Measurements from ENCODE around the gene GOSR1. TPM values are rescaled to one million over a fixed set of nuclear protein-coding genes. Genes with fewer than 3 reads are reported as not detected.
"Not testable (repeated sequence)": the region's sequence is repeated elsewhere in the genome, so short reads cannot be mapped to it uniquely, and the experiment has no call there.

Gene GOSR1
- 20.9 and 26.0 TPM in 2 replicates for total RNA-seq

- peak; percentile 87 for DNase-seq (ENCODE audit: low read depth, low spot score)
Measured at GRCh38 chr17:30477083-30477773, at the start of gene GOSR1. GOSR1 (plus strand) TSS chr17:30477408; CDS start chr17:30477434, 26 bp downstream.

- no peak for DNase-seq (ENCODE audit: low read depth, low spot score)
Measured at GRCh38 chr17:30427611-30428010, 49.6 kb upstream of the GOSR1 start.

- no peak for DNase-seq (ENCODE audit: low read depth, low spot score)
Measured at GRCh38 chr17:30429155-30429554, 48.1 kb upstream of the GOSR1 start.

GRCh38 chr17:30433514-30433913 lies 43.7 kb upstream of the GOSR1 start:
- peak; percentile 92 for DNase-seq (ENCODE audit: low read depth, low spot score)

GRCh38 chr17:30436729-30437128 lies 40.5 kb upstream of the GOSR1 start:
- DNase-seq (ENCODE audit: low read depth, low spot score), result no peak

GRCh38 chr17:30443721-30444120 lies 33.5 kb upstream of the GOSR1 start:
- DNase-seq (ENCODE audit: low read depth, low spot score), result no peak

- not testable (repeated sequence) for DNase-seq (ENCODE audit: low read depth, low spot score)
Measured at GRCh38 chr17:30446640-30447039, 30.6 kb upstream of the GOSR1 start.

- no peak for DNase-seq (ENCODE audit: low read depth, low spot score)
Measured at GRCh38 chr17:30449480-30449879, 27.7 kb upstream of the GOSR1 start.

GRCh38 chr17:30450125-30451027 lies 26.8 kb upstream of the GOSR1 start:
- DNase-seq (ENCODE audit: low read depth, low spot score), result no peak

GRCh38 chr17:30454635-30455034 lies 22.6 kb upstream of the GOSR1 start:
- no peak for DNase-seq (ENCODE audit: low read depth, low spot score)

GRCh38 chr17:30458371-30458770 lies 18.8 kb upstream of the GOSR1 start:
- no peak for DNase-seq (ENCODE audit: low read depth, low spot score)

GRCh38 chr17:30458797-30459413 lies 18.3 kb upstream of the GOSR1 start:
- not testable (repeated sequence) for DNase-seq (ENCODE audit: low read depth, low spot score)

GRCh38 chr17:30468465-30468864 lies 8.7 kb upstream of the GOSR1 start:
- DNase-seq (ENCODE audit: low read depth, low spot score), result no peak

- no peak for DNase-seq (ENCODE audit: low read depth, low spot score)
Measured at GRCh38 chr17:30472238-30472890, 4.8 kb upstream of the GOSR1 start.

GRCh38 chr17:30475206-30475605 lies 2.0 kb upstream of the GOSR1 start:
- DNase-seq (ENCODE audit: low read depth, low spot score), result no peak

- DNase-seq (ENCODE audit: low read depth, low spot score), result no peak
Measured at GRCh38 chr17:30476726-30477082, 504 bp upstream of the GOSR1 start.

- DNase-seq (ENCODE audit: low read depth, low spot score), result no peak
Measured at GRCh38 chr17:30477774-30478115, 537 bp downstream of the GOSR1 start.

GRCh38 chr17:30482555-30482954 lies 5.3 kb downstream of the GOSR1 start:
- DNase-seq (ENCODE audit: low read depth, low spot score), result no peak

GRCh38 chr17:30483159-30483558 lies 6.0 kb downstream of the GOSR1 start:
- DNase-seq (ENCODE audit: low read depth, low spot score), result no peak

- DNase-seq (ENCODE audit: low read depth, low spot score), result no peak
Measured at GRCh38 chr17:30493780-30494179, 16.6 kb downstream of the GOSR1 start.

- DNase-seq (ENCODE audit: low read depth, low spot score), result no peak
Measured at GRCh38 chr17:30495586-30495985, 18.4 kb downstream of the GOSR1 start.

GRCh38 chr17:30503558-30503957 lies 26.4 kb downstream of the GOSR1 start:
- DNase-seq (ENCODE audit: low read depth, low spot score), result no peak
